HEK293 (cell line): ENCODE data around the gene AKT2.
A peak's percentile ranks its signal among the peaks of the same experiment; 100 is the strongest.

Experiments used
- CTCF ChIA-PET: fragments of 350-600 bp; formaldehyde crosslinking; extraction: SDS; loops from one replicate; lab custom pipeline; 2021; ENCODE audit warnings: antibody characterized with exemption; lab: Yijun Ruan, JAX
- POLR2A ChIA-PET: fragments of 300-600 bp; formaldehyde crosslinking; extraction: SDS; loops from one replicate; lab custom pipeline; 2020; ENCODE audit warnings: antibody characterized with exemption, inconsistent platforms; lab: Yijun Ruan, JAX
- H3K27ac ChIP-seq: fragments of 200-500 bp; sonication (Bioruptor generic); 2 replicates; pipeline ENCODE4 v1.5.1; 2014; ENCODE audit warnings: low read depth, low read length, control low read depth, inconsistent platforms; ENCODE audit errors: extremely low read depth
- H3K36me3 ChIP-seq, 2 experiments: fragments of 200-500 bp in 1 of 2; sonication (Bioruptor generic) in 1 of 2; 1 replicate in 1 of 2; 2 replicates in 1 of 2; pipeline ENCODE4 v1.5.1; 2014 to 2017; ENCODE audit warnings: inconsistent platforms in 2 of 2, low read length in 2 of 2; ENCODE audit not compliant: control insufficient read depth in 2 of 2, insufficient read depth in 1 of 2
- H3K4me1 ChIP-seq: fragments of 200-500 bp; sonication (Bioruptor generic); 2 replicates; pipeline ENCODE4 v1.5.1; 2014; ENCODE audit warnings: mild to moderate bottlenecking, low read length, inconsistent platforms; ENCODE audit not compliant: control insufficient read depth, insufficient read depth
- H3K4me3 ChIP-seq: 2 replicates; pipeline ENCODE4 v1.5.1; 2011; ENCODE audit warnings: low read depth, mild to moderate bottlenecking, control low read depth, low read length, moderate library complexity
- H3K9me3 ChIP-seq: fragments of 200-500 bp; sonication (Bioruptor generic); 2 replicates; pipeline ENCODE4 v1.5.1; 2014; ENCODE audit warnings: low read depth, low read length, inconsistent platforms; ENCODE audit not compliant: control insufficient read depth, insufficient read depth
- ELK4 ChIP-seq: IDR thresholded peaks from 2 replicates; pipeline ENCODE4 v1.6.1; 2011; ENCODE audit warnings: mild to moderate bottlenecking, low read depth, low read length, borderline replicate concordance
- GLIS2 ChIP-seq: fragments of 450-650 bp; formaldehyde crosslinking; IDR thresholded peaks from 2 replicates; pipeline ENCODE4 v1.5.1; 2016; ENCODE audit warnings: missing biosample characterization, missing genetic modification characterization
- HIC1 ChIP-seq: fragments of 450-650 bp; formaldehyde crosslinking; IDR thresholded peaks from 2 replicates; pipeline ENCODE4 v1.5.1; 2016; ENCODE audit warnings: missing biosample characterization, missing genetic modification characterization
- KLF17 ChIP-seq: fragments of 450-650 bp; formaldehyde crosslinking; IDR thresholded peaks from 2 replicates; pipeline ENCODE4 v1.5.1; 2016; ENCODE audit warnings: missing biosample characterization, missing genetic modification characterization
- SP7 ChIP-seq: fragments of 450-650 bp; formaldehyde crosslinking; IDR thresholded peaks from 2 replicates; pipeline ENCODE4 v1.5.1; 2016; ENCODE audit warnings: missing biosample characterization, missing genetic modification characterization
- ZBTB17 ChIP-seq: fragments of 450-650 bp; formaldehyde crosslinking; IDR thresholded peaks from 2 replicates; pipeline ENCODE4 v1.5.1; 2016; ENCODE audit warnings: missing biosample characterization, missing genetic modification characterization
- ZIC2 ChIP-seq: fragments of 450-650 bp; formaldehyde crosslinking; IDR thresholded peaks from 2 replicates; pipeline ENCODE4 v1.5.1; 2016; ENCODE audit warnings: missing biosample characterization, missing genetic modification characterization
- ZNF114 ChIP-seq: fragments of 450-650 bp; formaldehyde crosslinking; IDR thresholded peaks from 2 replicates; pipeline ENCODE4 v1.5.0; 2017; ENCODE audit warnings: missing biosample characterization, missing genetic modification characterization
- ZNF146 ChIP-seq: fragments of 450-650 bp; formaldehyde crosslinking; IDR thresholded peaks from 2 replicates; pipeline ENCODE4 v1.5.1; 2016; ENCODE audit warnings: missing biosample characterization, missing genetic modification characterization
- ZNF2 ChIP-seq: fragments of 450-650 bp; formaldehyde crosslinking; IDR thresholded peaks from 2 replicates; pipeline ENCODE4 v1.5.1; 2016; ENCODE audit warnings: missing biosample characterization, missing genetic modification characterization
- ZNF214 ChIP-seq: fragments of 450-650 bp; formaldehyde crosslinking; IDR thresholded peaks from 2 replicates; pipeline ENCODE4 v1.5.1; 2017; ENCODE audit warnings: missing biosample characterization, mild to moderate bottlenecking, missing genetic modification characterization, borderline replicate concordance
- ZNF311 ChIP-seq: fragments of 450-650 bp; formaldehyde crosslinking; IDR thresholded peaks from 2 replicates; pipeline ENCODE4 v1.5.1; 2017; ENCODE audit warnings: missing biosample characterization, missing genetic modification characterization, borderline replicate concordance
- ZNF362 ChIP-seq: fragments of 450-650 bp; formaldehyde crosslinking; IDR thresholded peaks from 2 replicates; pipeline ENCODE4 v1.5.1; 2016; ENCODE audit warnings: missing biosample characterization, missing genetic modification characterization
- ZNF394 ChIP-seq: fragments of 450-650 bp; formaldehyde crosslinking; IDR thresholded peaks from 2 replicates; pipeline ENCODE4 v1.5.1; 2016; ENCODE audit warnings: missing biosample characterization, missing genetic modification characterization, mild to moderate bottlenecking, moderate library complexity, borderline replicate concordance
- ZNF404 ChIP-seq: fragments of 450-650 bp; formaldehyde crosslinking; IDR thresholded peaks from 2 replicates; pipeline ENCODE4 v1.5.1; 2017; ENCODE audit warnings: missing biosample characterization, missing genetic modification characterization
- ZNF426 ChIP-seq: fragments of 450-650 bp; formaldehyde crosslinking; IDR thresholded peaks from 2 replicates; pipeline ENCODE4 v1.5.1; 2017; ENCODE audit warnings: missing biosample characterization, missing genetic modification characterization, mild to moderate bottlenecking, inconsistent platforms, moderate library complexity
- ZNF488 ChIP-seq: fragments of 450-650 bp; formaldehyde crosslinking; IDR thresholded peaks from 2 replicates; pipeline ENCODE4 v1.5.1; 2016; ENCODE audit warnings: missing biosample characterization, missing genetic modification characterization
- ZNF544 ChIP-seq: fragments of 450-650 bp; formaldehyde crosslinking; IDR thresholded peaks from 2 replicates; pipeline ENCODE4 v1.5.0; 2017; ENCODE audit warnings: missing biosample characterization, missing genetic modification characterization
- ZNF600 ChIP-seq: fragments of 450-650 bp; formaldehyde crosslinking; IDR thresholded peaks from 2 replicates; pipeline ENCODE4 v1.5.1; 2016; ENCODE audit warnings: missing biosample characterization, missing genetic modification characterization
- ZNF629 ChIP-seq: fragments of 450-650 bp; formaldehyde crosslinking; IDR thresholded peaks from 2 replicates; pipeline ENCODE4 v1.5.1; 2017; ENCODE audit warnings: missing biosample characterization, missing genetic modification characterization
- ZNF768 ChIP-seq: fragments of 450-650 bp; formaldehyde crosslinking; IDR thresholded peaks from 2 replicates; pipeline ENCODE4 v1.5.1; 2018; ENCODE audit warnings: missing biosample characterization, mild to moderate bottlenecking, missing genetic modification characterization
- ZNF837 ChIP-seq: fragments of 450-650 bp; formaldehyde crosslinking; IDR thresholded peaks from 2 replicates; pipeline ENCODE4 v1.5.1; 2016; ENCODE audit warnings: missing biosample characterization, missing genetic modification characterization

The AKT2 gene

DNA sequence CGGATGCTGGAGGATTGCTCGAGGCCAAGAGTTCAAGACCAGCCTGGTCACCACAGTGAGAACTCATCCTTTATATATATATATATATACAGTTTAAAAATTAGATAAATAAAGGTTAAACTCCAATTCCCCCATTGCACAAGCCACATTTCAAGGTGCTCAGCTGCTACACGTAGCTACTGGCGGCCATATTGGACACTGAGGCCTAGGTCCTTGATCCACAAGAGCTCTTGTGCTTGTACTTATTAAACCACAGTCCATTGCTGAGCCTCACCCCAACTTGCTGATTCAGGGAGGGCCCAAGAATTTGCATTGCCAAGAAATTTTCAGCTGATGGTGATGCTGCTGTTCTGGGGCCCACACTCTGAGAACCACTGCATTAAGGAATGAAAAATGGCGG lies 76.5 kb downstream of the AKT2 start (continued):
- TF ChIP-seq ZNF488 (no peak), ZNF837 (tag by site-specific recombination) (no peak), ZBTB17 (tag by site-specific recombination) (no peak), ZNF768 (no peak), ZNF544 (tag by site-specific recombination) (no peak), ZNF404 (tag by site-specific recombination) (no peak)

DNA sequence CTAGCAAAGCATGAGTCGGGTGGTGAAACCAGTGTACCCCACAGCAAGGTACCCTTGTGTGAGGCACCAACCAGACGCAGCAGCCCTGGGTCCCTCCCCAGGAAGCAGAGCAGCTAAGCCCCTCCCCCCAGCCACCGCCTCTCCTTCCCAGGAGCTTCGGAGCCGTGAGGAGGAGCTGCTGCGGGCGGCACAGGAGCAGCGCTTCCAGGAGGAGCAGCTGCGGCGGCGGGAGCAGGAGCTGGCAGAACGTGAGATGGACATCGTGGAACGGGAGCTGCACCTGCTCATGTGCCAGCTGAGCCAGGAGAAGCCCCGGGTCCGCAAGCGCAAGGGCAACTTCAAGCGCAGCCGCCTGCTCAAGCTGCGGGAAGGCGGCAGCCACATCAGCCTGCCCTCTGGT lies 79.4 kb downstream of the AKT2 start:
- Histone ChIP-seq H3K4me1 (peaks cover 6% of the 10 kb centered on the region; the same call in 1 of the 2 replicates), H3K27ac (no peak overlapping the region), H3K4me3 (no peak overlapping the region), H3K9me3 (no peaks in the 10 kb centered on the region), H3K36me3 (peaks cover 47 to 94% of the 10 kb centered on the region in 2 experiments)
- TF ChIP-seq ZNF311 (tag by site-specific recombination) (no peak), ZNF600 (tag by site-specific recombination) (peak; percentile 43; the same call in 1 of the 2 replicates)
- ChIA-PET CTCF (interaction anchor here (0.7 to 1.7 kb wide), 3 partner anchors 12 to 65 kb away, joined by 3 to 6 read pairs (median 5); partner anchors contain the start of gene TTC9B), POLR2A (interaction anchor here (0.6 kb wide), 1 partner anchor 81 kb away, joined by 7 read pairs; no protein-coding TSS in a partner anchor)

- TF ChIP-seq GLIS2 (tag by site-specific recombination) = 0 out of 2 replicates have a peak, but pooled peaks have one; percentile 17
- TF ChIP-seq ZNF426 = no peak
- TF ChIP-seq ZNF214 (tag by site-specific recombination) = no peak
- no peak for TF ChIP-seq ZNF146
- TF ChIP-seq ZNF114 (tag by site-specific recombination) = no peak
- no peak for TF ChIP-seq ELK4
- Histone ChIP-seq H3K36me3 (peaks cover 39 to 93% of the 10 kb centered on the region in 2 experiments), H3K4me1 (peaks cover 6% of the 10 kb centered on the region; the same call in 1 of the 2 replicates), H3K9me3 (no peaks in the 10 kb centered on the region), H3K27ac (no peak overlapping the region), H3K4me3 (no peak overlapping the region)
- POLR2A ChIA-PET = interaction anchor here (0.8 kb wide), 1 partner anchor 14 kb away, joined by 3 read pairs; the partner anchor contains the start of gene TTC9B
- CTCF ChIA-PET = no interaction called here
Observed at GRCh38 chr19:40204381-40204780, 80.8 kb downstream of the AKT2 start.

DNA sequence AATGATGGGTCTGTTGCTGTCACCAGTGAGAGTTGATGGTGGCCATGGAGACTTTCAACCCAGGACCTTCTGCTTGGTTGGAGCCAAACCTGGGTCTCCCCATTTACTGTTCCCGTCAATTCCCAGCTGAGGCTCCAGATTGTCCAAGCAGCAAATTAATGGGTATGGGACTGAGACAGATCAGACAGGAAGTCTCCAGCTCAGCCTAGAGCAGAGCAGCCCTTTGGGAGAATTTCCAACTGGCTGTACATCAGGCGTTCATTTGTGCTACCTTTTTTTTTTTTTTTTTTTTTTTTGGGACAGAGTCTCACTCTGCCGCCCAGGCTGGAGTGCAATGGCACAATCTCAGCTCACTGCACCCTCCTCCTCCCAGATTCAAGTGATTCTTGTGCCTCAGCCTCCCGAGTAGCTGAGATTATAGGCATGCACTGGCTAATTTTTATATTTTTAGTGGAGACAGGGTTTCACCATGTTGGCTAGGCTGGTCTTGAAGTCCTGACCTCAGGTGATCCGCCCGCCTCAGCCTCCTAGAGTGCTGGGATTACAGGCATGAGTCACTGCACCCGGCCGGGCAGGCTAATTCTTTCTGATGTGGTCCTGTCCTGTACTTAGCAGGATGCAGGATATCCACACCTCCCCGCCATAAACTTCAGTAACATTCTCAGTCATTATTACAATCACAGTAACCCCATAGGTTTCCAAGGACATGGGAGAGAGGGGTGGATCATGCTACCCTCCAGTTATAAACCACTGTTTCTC lies 84.6 kb downstream of the AKT2 start:
- H3K27ac ChIP-seq = peak overlapping the region; percentile 11; the same call in 1 of the 2 replicates
- ChIA-PET POLR2A (interaction anchor here (1.4 kb wide), 1 partner anchor 9 kb away, joined by 10 read pairs; the partner anchor contains the start of gene MAP3K10), CTCF (interaction anchor here (0.6 to 1.9 kb wide), 9 partner anchors 10 to 434 kb away, joined by 3 to 7 read pairs (median 3); no protein-coding TSS in a partner anchor)
- H3K36me3 ChIP-seq = peaks cover 33 to 88% of the 10 kb centered on the region in 2 experiments
- H3K4me3 ChIP-seq = no peak overlapping the region
- no peaks in the 10 kb centered on the region; the same call in 1 of the 2 replicates for H3K9me3 ChIP-seq
- no peaks in the 10 kb centered on the region for H3K4me1 ChIP-seq
- peak; percentile 52 for TF ChIP-seq ZIC2 (tag by site-specific recombination)
- no peak for TF ChIP-seq ZBTB17 (tag by site-specific recombination)
- TF ChIP-seq ZNF629 = no peak
- peak; percentile 52; the same call in 1 of the 2 replicates for TF ChIP-seq HIC1 (tag by site-specific recombination)
- TF ChIP-seq KLF17 (tag by site-specific recombination) = 0 out of 2 replicates have a peak, but pooled peaks have one; percentile 29
- no peak for TF ChIP-seq ZNF2 (tag by site-specific recombination)
- TF ChIP-seq SP7 (tag by site-specific recombination) = peak; percentile 69
- peak; percentile 31; the same call in 1 of the 2 replicates for TF ChIP-seq ZNF600 (tag by site-specific recombination)
- peak; percentile 52; the same call in 1 of the 2 replicates for TF ChIP-seq ZNF362 (tag by site-specific recombination)
- TF ChIP-seq ZNF394 (tag by site-specific recombination) = 0 out of 2 replicates have a peak, but pooled peaks have one; percentile 24
